CD4-positive, alpha-beta T cell (primary cell): ENCODE results near the gene CKAP2L. TPM values are rescaled to one million over a fixed set of nuclear protein-coding genes. Genes with fewer than 3 reads are reported as not detected.

Source experiments
- ATAC-seq: fragments of 200-7000 bp; cut with Tn5 transposase; one replicate; pipeline ENCODE4 v1.10.0; 2022; ENCODE audit warnings: mild to moderate bottlenecking; ENCODE audit not compliant: poor library complexity
- CTCF ChIA-PET: fragments of 350-600 bp; sonication (Branson Sonifier 250); formaldehyde crosslinking; loops from one replicate; lab custom pipeline; 2021; ENCODE audit warnings: antibody characterized with exemption, inconsistent platforms; lab: Charles Lee
- POLR2A ChIA-PET: fragments of 350-600 bp; sonication (Branson Sonifier 250); formaldehyde crosslinking; loops from one replicate; lab custom pipeline; 2021; ENCODE audit warnings: antibody characterized with exemption, inconsistent platforms; lab: Charles Lee
- DNase-seq, 14 experiments: peaks; one replicate each; pipeline ENCODE4 v3.0.0-alpha.2; 2013 to 2020; ENCODE audit warnings: mixed read lengths in 2 of 14
- H3K27ac ChIP-seq, 2 donors: one replicate each; pipeline versions ENCODE4 v1.5.1 to v1.7.0; 2013; ENCODE audit warnings: low read length in 2 of 2, low read depth in 1 of 2, mild to moderate bottlenecking in 1 of 2
- H3K27me3 ChIP-seq, 2 experiments: 1 replicate in 1 of 2; 2 replicates in 1 of 2; pipeline versions ENCODE4 v1.6.1 to v1.7.0; 2013; ENCODE audit warnings: low read length in 2 of 2, control low read depth in 1 of 2, mild to moderate bottlenecking in 1 of 2, moderate library complexity in 1 of 2; ENCODE audit not compliant: insufficient read depth in 2 of 2, control insufficient read depth in 1 of 2
- H3K36me3 ChIP-seq: one replicate; pipeline ENCODE4 v1.6.1; 2013; ENCODE audit warnings: low read length, control low read depth; ENCODE audit not compliant: insufficient read depth
- H3K4me1 ChIP-seq: one replicate; pipeline ENCODE4 v1.6.1; 2013; ENCODE audit warnings: low read length, control low read depth; ENCODE audit not compliant: insufficient read depth
- H3K4me3 ChIP-seq: one replicate; pipeline ENCODE4 v1.5.1; 2013; ENCODE audit warnings: mild to moderate bottlenecking, low read length, moderate library complexity
- H3K9me3 ChIP-seq, 2 experiments: 1 replicate in 1 of 2; 2 replicates in 1 of 2; pipeline versions ENCODE4 v1.6.1 to v1.7.0; 2013; ENCODE audit warnings: low read length in 2 of 2, mild to moderate bottlenecking in 2 of 2, control low read depth in 1 of 2, moderate library complexity in 1 of 2; ENCODE audit not compliant: control insufficient read depth in 1 of 2, insufficient read depth in 1 of 2
- H3K27ac Mint-ChIP-seq: one replicate; pipeline ENCODE4 v1.8.0; 2020; ENCODE audit warnings: mixed read lengths
- H3K27me3 Mint-ChIP-seq: one replicate; pipeline ENCODE4 v1.8.0; 2021; ENCODE audit warnings: mixed read lengths
- H3K36me3 Mint-ChIP-seq: one replicate; pipeline ENCODE4 v1.8.0; 2021; ENCODE audit warnings: low read depth, mixed read lengths
- H3K4me1 Mint-ChIP-seq: one replicate; pipeline ENCODE4 v1.8.0; 2021; ENCODE audit warnings: low read depth, mixed read lengths
- H3K4me3 Mint-ChIP-seq: one replicate; pipeline ENCODE4 v1.8.0; 2020; ENCODE audit warnings: mild to moderate bottlenecking, mixed read lengths
- H3K9me3 Mint-ChIP-seq: one replicate; pipeline ENCODE4 v1.8.0; 2020; ENCODE audit warnings: mixed read lengths
- CTCF ChIP-seq: fragments of 200-600 bp; IDR thresholded peaks from one replicate; pipeline ENCODE4 v1.8.0; 2022; ENCODE audit warnings: antibody characterized with exemption, mild to moderate bottlenecking
- intact Hi-C, 2 experiments: fragments of 100-400 bp; cut with DNase I in 1 of 2; cut with micrococcal nuclease in 1 of 2; formaldehyde crosslinking; loops; one replicate each; pipeline versions ENCODE4 v1.15.1 to v1.9.0; 2023 to 2025; cut with DNase I, micrococcal nuclease
- total RNA-seq, 174 experiments: library from RNA in 2 of 174; stranded (reverse) in 2 of 174; gene quantifications; one replicate each; pipeline ENCODE4 v1.2.3 and lab custom pipeline; 2021 to 2026

Gene CKAP2L
- total RNA-seq, 2 experiments from 2014 or later: 0.08 to 0.50 TPM

DNA sequence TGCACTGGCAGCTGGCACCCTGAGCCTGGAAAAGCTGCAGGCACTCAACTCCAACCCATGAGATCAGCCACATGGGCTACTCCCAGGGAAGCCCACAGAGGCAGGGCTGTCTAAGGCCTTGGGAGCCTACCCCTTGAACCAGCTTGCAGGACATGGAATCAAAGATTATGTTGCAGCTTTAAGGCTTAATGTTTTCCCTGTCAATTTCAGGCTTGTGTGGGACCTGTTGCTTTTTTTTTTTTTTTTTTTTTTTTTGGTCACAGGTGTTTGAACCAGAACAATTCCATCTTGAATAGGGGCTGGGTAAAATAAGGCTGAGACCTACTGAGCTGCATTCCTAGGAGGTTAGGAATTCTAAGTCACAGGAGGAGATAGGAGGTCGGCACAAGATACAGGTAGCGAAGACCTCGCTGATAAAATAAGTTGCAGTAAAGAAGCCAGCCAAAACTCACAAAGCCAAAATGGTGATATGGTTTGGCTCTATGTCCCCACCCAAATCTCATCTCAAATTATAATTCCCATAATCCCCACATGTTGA, 27.4 kb upstream of the CKAP2L start:
- H3K9me3 ChIP-seq: no peaks in the 10 kb centered on the region
- H3K36me3 ChIP-seq: no peaks in the 10 kb centered on the region
- no peaks in the 10 kb centered on the region for H3K4me1 ChIP-seq
- TF ChIP-seq CTCF: no peak
- no peak overlapping the region for H3K27ac Mint-ChIP-seq
- ChIA-PET CTCF (interaction anchor here (0.7 kb wide), 1 partner anchor 18 kb away, joined by 3 read pairs; no protein-coding TSS in a partner anchor), POLR2A (no interaction called here)
- H3K27ac ChIP-seq: no peak overlapping the region
- H3K4me1 Mint-ChIP-seq: no peaks in the 10 kb centered on the region
- no peak for ATAC-seq
- no peaks in the 10 kb centered on the region for H3K9me3 Mint-ChIP-seq
- H3K4me3 Mint-ChIP-seq: no peak overlapping the region
- no peaks in the 10 kb centered on the region for H3K27me3 ChIP-seq
- H3K27me3 Mint-ChIP-seq: no peaks in the 10 kb centered on the region
- no peaks in the 10 kb centered on the region for H3K36me3 Mint-ChIP-seq
- no peak overlapping the region for H3K4me3 ChIP-seq
- no peak for DNase-seq
- intact Hi-C loops: no loop called here

- POLR2A ChIA-PET: no interaction called here
- Histone ChIP-seq H3K27ac (no peak overlapping the region), H3K4me1 (no peaks in the 10 kb centered on the region), H3K9me3 (no peaks in the 10 kb centered on the region), H3K36me3 (no peaks in the 10 kb centered on the region), H3K4me3 (no peak overlapping the region), H3K27me3 (no peaks in the 10 kb centered on the region)
- DNase-seq: no peak
- no peak overlapping the region for H3K27ac Mint-ChIP-seq
- H3K36me3 Mint-ChIP-seq: no peaks in the 10 kb centered on the region
- no peak for TF ChIP-seq CTCF
- ATAC-seq: no peak
- H3K27me3 Mint-ChIP-seq: no peaks in the 10 kb centered on the region
- H3K9me3 Mint-ChIP-seq: no peaks in the 10 kb centered on the region
- no peaks in the 10 kb centered on the region for H3K4me1 Mint-ChIP-seq
- CTCF ChIA-PET: no interaction called here
- no peak overlapping the region for H3K4me3 Mint-ChIP-seq
- intact Hi-C loops: no loop called here
Observed at GRCh38 chr2:112791019-112791418, 26.6 kb upstream of the CKAP2L start.

GRCh38 chr2:112790305-112790704, 25.9 kb upstream of the CKAP2L start:
- H3K27me3 Mint-ChIP-seq: no peaks in the 10 kb centered on the region
- Histone ChIP-seq H3K36me3 (no peaks in the 10 kb centered on the region), H3K4me1 (no peaks in the 10 kb centered on the region), H3K9me3 (no peaks in the 10 kb centered on the region), H3K27ac (no peak overlapping the region), H3K4me3 (no peak overlapping the region), H3K27me3 (no peaks in the 10 kb centered on the region)
- ATAC-seq: no peak
- no peak for DNase-seq
- H3K27ac Mint-ChIP-seq: no peak overlapping the region
- no peaks in the 10 kb centered on the region for H3K4me1 Mint-ChIP-seq
- POLR2A ChIA-PET: no interaction called here
- H3K36me3 Mint-ChIP-seq: no peaks in the 10 kb centered on the region
- no peaks in the 10 kb centered on the region for H3K9me3 Mint-ChIP-seq
- H3K4me3 Mint-ChIP-seq: no peak overlapping the region
- intact Hi-C loops: no loop called here
- no peak for TF ChIP-seq CTCF
- CTCF ChIA-PET: no interaction called here
